ENCODE data around the gene OR6Q1. TPM values are rescaled to one million over a fixed set of nuclear protein-coding genes. Genes with fewer than 3 reads are reported as not detected.

OR6Q1 gene
- polyA plus RNA-seq, 1 of the 3 experiments (the other 2 are of a cell fraction) = not detected

- peaks cover 7% of the 10 kb centered on the region; the same call in 1 of the 2 replicates for H3K27me3 ChIP-seq (ENCODE audit: insufficient read depth)
- H3K4me1 ChIP-seq (ENCODE audit: control insufficient read depth in 1 of 2, insufficient read depth in 2 of 2, low read depth in 1 of 2, low read length in 1 of 2) = peaks cover 0 to 4% of the 10 kb centered on the region in 2 experiments; a peak in 1 of 4 replicates
- H3K9ac ChIP-seq = no peak within 1 kb of the TSS
- WGBS (ENCODE audit: low lambda C conversion rate) = 32% methylated on average over 5 of the region's 5 CpGs
- no peaks in the 10 kb centered on the region for H3K36me3 ChIP-seq (replicated peaks in 1 of 2; ENCODE audit: control insufficient read depth in 1 of 2, insufficient read depth in 2 of 2, low read length in 1 of 2)
- DNase-seq = no peak
- no peaks in the 10 kb centered on the region for H3K79me2 ChIP-seq (ENCODE audit: insufficient read depth)
- no peaks in the 10 kb centered on the region for H3F3A ChIP-seq (replicated peaks; ENCODE audit: insufficient read depth)
- no peak within 1 kb of the TSS for H3K4me3 ChIP-seq (ENCODE audit: low read depth in 2 of 2, low read length in 1 of 2)
- no peaks in the 10 kb centered on the region for H3K9me3 ChIP-seq
- no peak for TF ChIP-seq SIN3A (IDR thresholded peaks at IDR 0.05; ENCODE audit: borderline replicate concordance, low read depth, low read length)
- no peak for TF ChIP-seq TAF1 (IDR thresholded peaks at IDR 0.05; ENCODE audit: borderline replicate concordance, low read depth, low read length)
- no peak for TF ChIP-seq MXI1 (IDR thresholded peaks at IDR 0.05; ENCODE audit: low read depth, low read length)
- no peak for TF ChIP-seq FOXM1 (IDR thresholded peaks at IDR 0.05; ENCODE audit: low read depth)
- TF ChIP-seq RAD21 (IDR thresholded peaks at IDR 0.05; ENCODE audit: low read length) = no peak
- TF ChIP-seq NRF1 (IDR thresholded peaks at IDR 0.05; ENCODE audit: low read depth, low read length) = no peak
- TF ChIP-seq NFIC (IDR thresholded peaks at IDR 0.05; ENCODE audit: borderline replicate concordance) = no peak
- no peak for TF ChIP-seq ZBTB33 (IDR thresholded peaks at IDR 0.05; ENCODE audit: borderline replicate concordance, low read depth)
- TF ChIP-seq GABPA (IDR thresholded peaks at IDR 0.05; ENCODE audit: low read depth) = no peak
- TF ChIP-seq EZH2phosphoT487 (IDR thresholded peaks at IDR 0.05; ENCODE audit: borderline replicate concordance, low read depth) = no peak
- TF ChIP-seq CHD2 (IDR thresholded peaks at IDR 0.05; ENCODE audit: low read length, partially characterized antibody) = no peak
- TF ChIP-seq POLR2AphosphoS5 (IDR thresholded peaks at IDR 0.05; ENCODE audit: low read depth, low read length) = no peak
- TF ChIP-seq FOXJ3 (CRISPR knock-in tag; IDR thresholded peaks at IDR 0.05) = no peak
- peak within 1 kb of the TSS; percentile 28; the same call in 1 of the 2 replicates for H3K4me2 ChIP-seq
- peak within 1 kb of the TSS; percentile 76 for H2AFZ ChIP-seq (ENCODE audit: low read depth)
- no peaks in the 10 kb centered on the region for H4K20me1 ChIP-seq (ENCODE audit: insufficient read depth)
- ChIA-PET CTCF (no interaction called here), POLR2A (no interaction called here)
- H3K27ac ChIP-seq (ENCODE audit: low read depth in 2 of 2, low read length in 1 of 2) = no peak within 1 kb of the TSS
- H3K9me2 ChIP-seq = no peaks in the 10 kb centered on the region
These were observed 7.3 kb upstream of the OR6Q1 start, which contains the start of gene OR9Q1 for GRCh38 chr11:58023435-58023931. TSS of gene OR9Q1 (plus strand) at chr11:58023881. CDS start at chr11:58179445, 155,564 bp downstream.

DNA sequence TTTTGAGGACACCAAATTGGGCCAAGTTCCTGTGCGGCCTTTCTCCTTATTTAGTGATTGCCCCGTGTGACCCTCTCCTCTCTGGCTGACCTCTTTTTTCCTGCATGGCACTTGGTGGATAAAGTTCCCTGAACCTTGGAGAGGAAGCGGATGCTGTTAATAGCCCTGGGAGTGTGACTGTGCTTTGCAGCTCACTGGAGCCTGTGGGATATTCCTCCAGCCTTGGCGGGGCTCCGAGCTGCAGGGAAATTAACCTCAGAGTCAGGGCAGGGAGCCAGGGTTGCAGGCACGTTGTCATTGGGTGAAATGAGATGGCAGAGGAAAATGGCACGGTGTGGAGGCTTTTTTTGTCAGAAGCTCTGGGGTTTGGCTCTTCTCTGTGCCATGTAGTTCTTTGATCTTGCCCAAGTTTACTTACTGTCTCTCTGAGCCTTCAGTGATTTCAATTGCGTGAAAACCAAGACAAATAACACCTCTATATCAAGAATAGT lies 6.1 kb upstream of the OR6Q1 start:
- 16% methylated on average over 7 of the region's 8 CpGs for WGBS (ENCODE audit: low lambda C conversion rate)
- Histone ChIP-seq H3K4me2 (peak overlapping the region; percentile 28; the same call in 1 of the 2 replicates), H2AFZ (ENCODE audit: low read depth) (peak overlapping the region; percentile 76)

More for the DNA sequence above, 6.1 kb upstream of the OR6Q1 start:
- ChIA-PET POLR2A (no interaction called here), CTCF (no interaction called here)
- H3K4me3 ChIP-seq (ENCODE audit: low read depth in 2 of 2, low read length in 1 of 2) = no peak overlapping the region
- H3K9me3 ChIP-seq = no peaks in the 10 kb centered on the region
- TF ChIP-seq NFIC (IDR thresholded peaks at IDR 0.05; ENCODE audit: borderline replicate concordance) (no peak), EP300 (IDR thresholded peaks at IDR 0.05; ENCODE audit: borderline replicate concordance in 1 of 2, low read depth in 1 of 2, low read length in 1 of 2) (no peak), TAF1 (IDR thresholded peaks at IDR 0.05; ENCODE audit: borderline replicate concordance, low read depth, low read length) (no peak), CHD2 (IDR thresholded peaks at IDR 0.05; ENCODE audit: low read length, partially characterized antibody) (no peak), POLR2AphosphoS5 (IDR thresholded peaks at IDR 0.05; ENCODE audit: low read depth, low read length) (no peak), ELF1 (IDR thresholded peaks at IDR 0.05) (no peak), EZH2phosphoT487 (IDR thresholded peaks at IDR 0.05; ENCODE audit: borderline replicate concordance, low read depth) (no peak)
- TF ChIP-seq, protein P1, sequence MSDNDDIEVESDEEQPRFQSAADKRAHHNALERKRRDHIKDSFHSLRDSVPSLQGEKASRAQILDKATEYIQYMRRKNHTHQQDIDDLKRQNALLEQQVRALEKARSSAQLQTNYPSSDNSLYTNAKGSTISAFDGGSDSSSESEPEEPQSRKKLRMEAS (IDR thresholded peaks at IDR 0.05; ENCODE audit: low read depth) = no peak
- TF ChIP-seq, protein P2, sequence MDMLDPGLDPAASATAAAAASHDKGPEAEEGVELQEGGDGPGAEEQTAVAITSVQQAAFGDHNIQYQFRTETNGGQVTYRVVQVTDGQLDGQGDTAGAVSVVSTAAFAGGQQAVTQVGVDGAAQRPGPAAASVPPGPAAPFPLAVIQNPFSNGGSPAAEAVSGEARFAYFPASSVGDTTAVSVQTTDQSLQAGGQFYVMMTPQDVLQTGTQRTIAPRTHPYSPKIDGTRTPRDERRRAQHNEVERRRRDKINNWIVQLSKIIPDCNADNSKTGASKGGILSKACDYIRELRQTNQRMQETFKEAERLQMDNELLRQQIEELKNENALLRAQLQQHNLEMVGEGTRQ (IDR thresholded peaks at IDR 0.05; ENCODE audit: borderline replicate concordance, low read depth, low read length) = no peak
- no peaks in the 10 kb centered on the region for H3K36me3 ChIP-seq (replicated peaks in 1 of 2; ENCODE audit: control insufficient read depth in 1 of 2, insufficient read depth in 2 of 2, low read length in 1 of 2)
- H4K20me1 ChIP-seq (ENCODE audit: insufficient read depth) = no peaks in the 10 kb centered on the region
- no peaks in the 10 kb centered on the region for H3K9me2 ChIP-seq
- DNase-seq = no peak
- H3F3A ChIP-seq (replicated peaks; ENCODE audit: insufficient read depth) = no peaks in the 10 kb centered on the region
- no peak overlapping the region for H3K27ac ChIP-seq (ENCODE audit: low read depth in 2 of 2, low read length in 1 of 2)
- peaks cover 7% of the 10 kb centered on the region; the same call in 1 of the 2 replicates for H3K27me3 ChIP-seq (ENCODE audit: insufficient read depth)
- H3K4me1 ChIP-seq (ENCODE audit: control insufficient read depth in 1 of 2, insufficient read depth in 2 of 2, low read depth in 1 of 2, low read length in 1 of 2) = peaks cover 0 to 4% of the 10 kb centered on the region in 2 experiments; a peak in 1 of 4 replicates
- H3K9ac ChIP-seq = no peak overlapping the region
- H3K79me2 ChIP-seq (ENCODE audit: insufficient read depth) = no peaks in the 10 kb centered on the region
